HL-60 (cell line): ENCODE results near the gene PRKAG2.

Experiments
- CTCF ChIP-seq: IDR thresholded peaks from one replicate; pipeline ENCODE4 v1.5.1; 2011; ENCODE audit warnings: low read length, control low read depth, inconsistent platforms; ENCODE audit not compliant: insufficient read depth
- POLR2AphosphoS5 ChIP-seq: IDR thresholded peaks from 2 replicates; pipeline ENCODE4 v1.6.1; 2012; ENCODE audit warnings: low read depth
- REST ChIP-seq: IDR thresholded peaks from 2 replicates; pipeline ENCODE4 v1.6.1; 2012; ENCODE audit warnings: low read depth; ENCODE audit not compliant: insufficient replicate concordance
- SPI1 ChIP-seq: IDR thresholded peaks from 2 replicates; pipeline ENCODE4 v1.6.1; 2012; ENCODE audit warnings: low read depth, mild to moderate bottlenecking, borderline replicate concordance

GRCh38 chr7:151914051-151914450 is 37.1 kb upstream of the PRKAG2 start:
- no peak for TF ChIP-seq CTCF
- no peak for TF ChIP-seq REST
- TF ChIP-seq POLR2AphosphoS5, result no peak
- TF ChIP-seq SPI1, result no peak
